SH-SY5Y (cell line): ENCODE results near the gene FRK.
A peak's percentile ranks its signal among the peaks of the same experiment; 100 is the strongest.

Experiments
- GATA2 ChIP-seq: IDR thresholded peaks from 2 replicates; pipeline ENCODE4 v1.6.1; 2011; ENCODE audit warnings: mild to moderate bottlenecking, low read depth, low read length
- GATA3 ChIP-seq: IDR thresholded peaks from 2 replicates; pipeline ENCODE4 v1.6.1; 2011; ENCODE audit warnings: low read depth, mild to moderate bottlenecking, low read length, moderate library complexity

Gene FRK

GRCh38 chr6:115922971-115923370 is 137.7 kb downstream of the FRK start:
- no peak for TF ChIP-seq GATA3
- TF ChIP-seq GATA2, result no peak

GRCh38 chr6:115914098-115914497 is 146.6 kb downstream of the FRK start:
- TF ChIP-seq GATA3 (no peak), GATA2 (no peak)

GRCh38 chr6:115909923-115910546 is 150.7 kb downstream of the FRK start:
- no peak for TF ChIP-seq GATA3
- no peak for TF ChIP-seq GATA2

- TF ChIP-seq GATA3 (no peak), GATA2 (no peak)
These were observed 151.7 kb downstream of the FRK start for GRCh38 chr6:115908906-115909559.

GRCh38 chr6:115905471-115905870 is 155.2 kb downstream of the FRK start:
- TF ChIP-seq GATA3 (no peak), GATA2 (no peak)

- TF ChIP-seq GATA3 (no peak), GATA2 (no peak)
These were observed 158.3 kb downstream of the FRK start for GRCh38 chr6:115902436-115902835.

GRCh38 chr6:115901896-115902295 is 158.8 kb downstream of the FRK start:
- no peak for TF ChIP-seq GATA2

GRCh38 chr6:115899730-115900282 is 160.9 kb downstream of the FRK start:
- TF ChIP-seq GATA2 (no peak), GATA3 (no peak)

GRCh38 chr6:115898246-115898645 is 162.4 kb downstream of the FRK start:
- TF ChIP-seq GATA2, result no peak
- no peak for TF ChIP-seq GATA3

- no peak for TF ChIP-seq GATA3
- TF ChIP-seq GATA2, result no peak
These were observed 164.1 kb downstream of the FRK start for GRCh38 chr6:115896538-115897129.

GRCh38 chr6:115894426-115894992 is 166.2 kb downstream of the FRK start:
- TF ChIP-seq GATA2 (no peak), GATA3 (no peak)

GRCh38 chr6:115891750-115892149 is 168.9 kb downstream of the FRK start:
- TF ChIP-seq GATA3 (peak; percentile 83), GATA2 (peak; percentile 55)

- TF ChIP-seq GATA2, result no peak
- TF ChIP-seq GATA3, result no peak
These were observed 169.5 kb downstream of the FRK start for GRCh38 chr6:115891111-115891669.

- no peak for TF ChIP-seq GATA2
- TF ChIP-seq GATA3, result no peak
These were observed 170.5 kb downstream of the FRK start for GRCh38 chr6:115890238-115890637.

- TF ChIP-seq GATA3 (no peak), GATA2 (no peak)
These were observed 172.8 kb downstream of the FRK start for GRCh38 chr6:115887891-115888290.
